Measurements from ENCODE around the gene PHETA2.

The PHETA2 gene

GRCh38 chr22:42072606-42073330 is 1.3 kb upstream of the PHETA2 start:
- Histone ChIP-seq H3K9ac (ENCODE audit: low read length) (no peak overlapping the region), H3K9me3 (ENCODE audit: control insufficient read depth, low read length) (no peaks in the 10 kb centered on the region), H3K4me3 (ENCODE audit: low read length) (no peak overlapping the region), H3K27me3 (ENCODE audit: control insufficient read depth, insufficient read depth, low read length) (no peaks in the 10 kb centered on the region), H3K4me1 (ENCODE audit: control insufficient read depth, insufficient read depth, low read length) (peaks cover 39% of the 10 kb centered on the region), H3K36me3 (ENCODE audit: control insufficient read depth, insufficient read depth, low read length) (peaks cover 4% of the 10 kb centered on the region)

GRCh38 chr22:42073621-42074041 is 417 bp upstream of the PHETA2 start:
- Histone ChIP-seq H3K4me1 (ENCODE audit: control insufficient read depth, insufficient read depth, low read length) (peaks cover 48% of the 10 kb centered on the region), H3K9ac (ENCODE audit: low read length) (peak overlapping the region; percentile 95), H3K4me3 (ENCODE audit: low read length) (peak overlapping the region; percentile 88), H3K36me3 (ENCODE audit: control insufficient read depth, insufficient read depth, low read length) (peaks cover 4% of the 10 kb centered on the region), H3K27me3 (ENCODE audit: control insufficient read depth, insufficient read depth, low read length) (no peaks in the 10 kb centered on the region), H3K9me3 (ENCODE audit: control insufficient read depth, low read length) (no peaks in the 10 kb centered on the region)

GRCh38 chr22:42074846-42075676 is 1.0 kb downstream of the PHETA2 start:
- H3K4me3 ChIP-seq (ENCODE audit: low read length) = peak overlapping the region; percentile 88

GRCh38 chr22:42076764-42077485 is 2.9 kb downstream of the PHETA2 start:
- no peak overlapping the region for H3K4me3 ChIP-seq (ENCODE audit: low read length)
- no peak overlapping the region for H3K9ac ChIP-seq (ENCODE audit: low read length)
- peaks cover 9% of the 10 kb centered on the region for H3K36me3 ChIP-seq (ENCODE audit: control insufficient read depth, insufficient read depth, low read length)
- H3K4me1 ChIP-seq (ENCODE audit: control insufficient read depth, insufficient read depth, low read length) = peaks cover 43% of the 10 kb centered on the region
- H3K27me3 ChIP-seq (ENCODE audit: control insufficient read depth, insufficient read depth, low read length) = no peaks in the 10 kb centered on the region
- no peaks in the 10 kb centered on the region for H3K9me3 ChIP-seq (ENCODE audit: control insufficient read depth, low read length)

More at GRCh38 chr22:42074846-42075676, 1.0 kb downstream of the PHETA2 start:
- H3K9ac ChIP-seq (ENCODE audit: low read length) = peak overlapping the region; percentile 95
- peaks cover 48% of the 10 kb centered on the region for H3K4me1 ChIP-seq (ENCODE audit: control insufficient read depth, insufficient read depth, low read length)
- peaks cover 4% of the 10 kb centered on the region for H3K36me3 ChIP-seq (ENCODE audit: control insufficient read depth, insufficient read depth, low read length)
- H3K27me3 ChIP-seq (ENCODE audit: control insufficient read depth, insufficient read depth, low read length) = no peaks in the 10 kb centered on the region
- H3K9me3 ChIP-seq (ENCODE audit: control insufficient read depth, low read length) = no peaks in the 10 kb centered on the region

- no peak overlapping the region for H3K9ac ChIP-seq (ENCODE audit: low read length)
Measured at GRCh38 chr22:42077486-42078125, 3.6 kb downstream of the PHETA2 start.

GRCh38 chr22:42078469-42079318 is 4.6 kb downstream of the PHETA2 start:
- peak overlapping the region; percentile 47 for H3K4me3 ChIP-seq (ENCODE audit: low read length)
- no peaks in the 10 kb centered on the region for H3K27me3 ChIP-seq (ENCODE audit: control insufficient read depth, insufficient read depth, low read length)
- H3K9me3 ChIP-seq (ENCODE audit: control insufficient read depth, low read length) = no peaks in the 10 kb centered on the region
- peaks cover 42% of the 10 kb centered on the region for H3K4me1 ChIP-seq (ENCODE audit: control insufficient read depth, insufficient read depth, low read length)
- peak overlapping the region; percentile 92 for H3K9ac ChIP-seq (ENCODE audit: low read length)
- peaks cover 9% of the 10 kb centered on the region for H3K36me3 ChIP-seq (ENCODE audit: control insufficient read depth, insufficient read depth, low read length)

More at GRCh38 chr22:42077486-42078125, 3.6 kb downstream of the PHETA2 start:
- Histone ChIP-seq H3K9me3 (ENCODE audit: control insufficient read depth, low read length) (no peaks in the 10 kb centered on the region), H3K36me3 (ENCODE audit: control insufficient read depth, insufficient read depth, low read length) (peaks cover 9% of the 10 kb centered on the region), H3K27me3 (ENCODE audit: control insufficient read depth, insufficient read depth, low read length) (no peaks in the 10 kb centered on the region), H3K4me3 (ENCODE audit: low read length) (no peak overlapping the region), H3K4me1 (ENCODE audit: control insufficient read depth, insufficient read depth, low read length) (peaks cover 46% of the 10 kb centered on the region)

- Histone ChIP-seq H3K27me3 (ENCODE audit: control insufficient read depth, insufficient read depth, low read length) (no peaks in the 10 kb centered on the region), H3K36me3 (ENCODE audit: control insufficient read depth, insufficient read depth, low read length) (peaks cover 10% of the 10 kb centered on the region), H3K9ac (ENCODE audit: low read length) (peak within 1 kb of the TSS; percentile 92), H3K4me3 (ENCODE audit: low read length) (peak within 1 kb of the TSS; percentile 56), H3K4me1 (ENCODE audit: control insufficient read depth, insufficient read depth, low read length) (peaks cover 38% of the 10 kb centered on the region), H3K9me3 (ENCODE audit: control insufficient read depth, low read length) (no peaks in the 10 kb centered on the region)
Measured at GRCh38 chr22:42079319-42080251, 5.5 kb downstream of the PHETA2 start, which contains the start of gene SMDT1. Gene SMDT1, plus strand, starts transcription at chr22:42079700. Its CDS starts 69 bp downstream, at chr22:42079769.

GRCh38 chr22:42080287-42080686 is 6.2 kb downstream of the PHETA2 start:
- H3K36me3 ChIP-seq (ENCODE audit: control insufficient read depth, insufficient read depth, low read length) = peaks cover 13% of the 10 kb centered on the region
- peaks cover 32% of the 10 kb centered on the region for H3K4me1 ChIP-seq (ENCODE audit: control insufficient read depth, insufficient read depth, low read length)
- H3K4me3 ChIP-seq (ENCODE audit: low read length) = peak overlapping the region; percentile 56
- H3K9ac ChIP-seq (ENCODE audit: low read length) = peak overlapping the region; percentile 92
- H3K27me3 ChIP-seq (ENCODE audit: control insufficient read depth, insufficient read depth, low read length) = no peaks in the 10 kb centered on the region
- H3K9me3 ChIP-seq (ENCODE audit: control insufficient read depth, low read length) = no peaks in the 10 kb centered on the region

- Histone ChIP-seq H3K36me3 (ENCODE audit: control insufficient read depth, insufficient read depth, low read length) (peaks cover 8% of the 10 kb centered on the region), H3K4me1 (ENCODE audit: control insufficient read depth, insufficient read depth, low read length) (peaks cover 17% of the 10 kb centered on the region), H3K9ac (ENCODE audit: low read length) (no peak overlapping the region), H3K27me3 (ENCODE audit: control insufficient read depth, insufficient read depth, low read length) (no peaks in the 10 kb centered on the region), H3K4me3 (ENCODE audit: low read length) (no peak overlapping the region), H3K9me3 (ENCODE audit: control insufficient read depth, low read length) (no peaks in the 10 kb centered on the region)
Measured at GRCh38 chr22:42083119-42083518, 9.1 kb downstream of the PHETA2 start.

- peaks cover 9% of the 10 kb centered on the region for H3K4me1 ChIP-seq (ENCODE audit: control insufficient read depth, insufficient read depth, low read length)
- no peaks in the 10 kb centered on the region for H3K9me3 ChIP-seq (ENCODE audit: control insufficient read depth, low read length)
- H3K36me3 ChIP-seq (ENCODE audit: control insufficient read depth, insufficient read depth, low read length) = peaks cover 8% of the 10 kb centered on the region
- no peak overlapping the region for H3K9ac ChIP-seq (ENCODE audit: low read length)
- no peak overlapping the region for H3K4me3 ChIP-seq (ENCODE audit: low read length)
- no peaks in the 10 kb centered on the region for H3K27me3 ChIP-seq (ENCODE audit: control insufficient read depth, insufficient read depth, low read length)
Measured at GRCh38 chr22:42084874-42085273, 10.8 kb downstream of the PHETA2 start.

Measured in mucosa of stomach (tissue), 1 donor.